ENCODE measurements around the gene PMM1. TPM values are rescaled to one million over a fixed set of nuclear protein-coding genes. Genes with fewer than 3 reads are reported as not detected.
A peak's percentile ranks its signal among the peaks of the same experiment; 100 is the strongest.

Gene PMM1
- total RNA-seq, 1 experiment from 2014 or later: 19.8 TPM

DNA sequence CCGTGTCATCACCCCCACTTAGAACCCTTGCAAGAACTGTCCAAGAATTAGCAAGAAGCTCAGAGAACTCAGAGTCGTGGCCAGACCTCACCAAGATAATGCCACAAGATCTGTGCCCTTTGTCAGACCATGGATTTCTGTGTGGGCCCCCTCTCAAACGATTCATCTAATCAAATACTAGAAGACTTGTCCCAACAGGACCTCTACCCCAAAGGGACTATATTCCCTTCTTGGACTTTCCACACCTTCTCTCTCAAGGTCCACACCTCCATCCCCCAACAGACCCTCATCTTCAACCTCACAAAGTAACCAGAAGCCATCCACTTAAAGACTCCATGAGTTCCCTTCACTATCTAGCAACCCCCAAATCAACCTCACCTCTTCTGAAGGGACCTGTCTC lies 48.2 kb downstream of the PMM1 start:
- no peak overlapping the region for H2AK5ac ChIP-seq (ENCODE audit: insufficient read length, low read length)
- no peak overlapping the region for H2BK12ac ChIP-seq (ENCODE audit: insufficient read length, low read depth, low read length)
- no peaks in the 10 kb centered on the region for H3K4me1 ChIP-seq (ENCODE audit: insufficient read depth, low read length)
- DNase-seq: no peak
- no peak overlapping the region for H4K91ac ChIP-seq (ENCODE audit: insufficient read length, low read depth, low read length)
- H3K23me2 ChIP-seq (ENCODE audit: insufficient read length, low read depth, low read length, poor library complexity, severe bottlenecking): no peaks in the 10 kb centered on the region
- no peak overlapping the region for H2AFZ ChIP-seq (ENCODE audit: low read length)
- Mint-ChIP-seq H3K36me3 (ENCODE audit: insufficient read depth in 1 of 3, low read depth in 3 of 3) (peaks cover 10 to 34% (median 14%) of the 10 kb centered on the region in 3 experiments; a peak in 6 of 7 replicates), H3K4me3 (peak overlapping the region; percentile 3 to 56; a peak in 2 of 5 replicates), H3K9me3 (no peaks in the 10 kb centered on the region), H3K27ac (peak overlapping the region in 2 of 3 experiments; percentile 8 to 32; a peak in 2 of 7 replicates), H3K27me3 (ENCODE audit: low read depth) (peaks cover 4% of the 10 kb centered on the region; the same call in 1 of the 2 replicates), H3K4me1 (peaks cover 22 to 33% of the 10 kb centered on the region in 2 experiments)
- H3K27ac ChIP-seq (ENCODE audit: insufficient read length, low read depth, low read length): no peak overlapping the region
- no peak overlapping the region for H4K5ac ChIP-seq (ENCODE audit: insufficient read length, low read depth, low read length)
- H3K79me1 ChIP-seq (ENCODE audit: insufficient read depth, low read depth, low read length, poor library complexity, severe bottlenecking): no peaks in the 10 kb centered on the region
- no peak overlapping the region for H4K8ac ChIP-seq (replicated peaks; ENCODE audit: insufficient read length, low read depth, low read length)
- TF ChIP-seq, protein P1, sequence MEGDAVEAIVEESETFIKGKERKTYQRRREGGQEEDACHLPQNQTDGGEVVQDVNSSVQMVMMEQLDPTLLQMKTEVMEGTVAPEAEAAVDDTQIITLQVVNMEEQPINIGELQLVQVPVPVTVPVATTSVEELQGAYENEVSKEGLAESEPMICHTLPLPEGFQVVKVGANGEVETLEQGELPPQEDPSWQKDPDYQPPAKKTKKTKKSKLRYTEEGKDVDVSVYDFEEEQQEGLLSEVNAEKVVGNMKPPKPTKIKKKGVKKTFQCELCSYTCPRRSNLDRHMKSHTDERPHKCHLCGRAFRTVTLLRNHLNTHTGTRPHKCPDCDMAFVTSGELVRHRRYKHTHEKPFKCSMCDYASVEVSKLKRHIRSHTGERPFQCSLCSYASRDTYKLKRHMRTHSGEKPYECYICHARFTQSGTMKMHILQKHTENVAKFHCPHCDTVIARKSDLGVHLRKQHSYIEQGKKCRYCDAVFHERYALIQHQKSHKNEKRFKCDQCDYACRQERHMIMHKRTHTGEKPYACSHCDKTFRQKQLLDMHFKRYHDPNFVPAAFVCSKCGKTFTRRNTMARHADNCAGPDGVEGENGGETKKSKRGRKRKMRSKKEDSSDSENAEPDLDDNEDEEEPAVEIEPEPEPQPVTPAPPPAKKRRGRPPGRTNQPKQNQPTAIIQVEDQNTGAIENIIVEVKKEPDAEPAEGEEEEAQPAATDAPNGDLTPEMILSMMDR (conservative IDR thresholded peaks at IDR 0.05): no peak
- peaks cover 7% of the 10 kb centered on the region for H3K79me2 ChIP-seq (ENCODE audit: insufficient read depth, low read length)
- H2BK20ac ChIP-seq (ENCODE audit: low read depth, low read length, poor library complexity, severe bottlenecking): no peak overlapping the region
- H3K4ac ChIP-seq (ENCODE audit: low read depth, low read length): no peak overlapping the region
- H3K27me3 ChIP-seq (ENCODE audit: insufficient read depth, low read length): no peaks in the 10 kb centered on the region
- H3T11ph ChIP-seq (ENCODE audit: low read length): no peak overlapping the region
- no CpG with 5 or more reads among the region's 3 CpGs for WGBS (ENCODE audit: extremely low coverage, insufficient read length, low lambda C conversion rate)
- no peaks in the 10 kb centered on the region for H4K20me1 ChIP-seq (ENCODE audit: control insufficient read depth, insufficient read depth, insufficient read length)
- no peak overlapping the region for H3K18ac ChIP-seq (ENCODE audit: insufficient read length, low read depth, low read length)
- H3K9ac ChIP-seq (ENCODE audit: extremely low read depth, insufficient read length, low read length): no peak overlapping the region
- no peaks in the 10 kb centered on the region for H3K9me3 ChIP-seq (ENCODE audit: control insufficient read depth, low read depth, low read length)
- H3K14ac ChIP-seq (ENCODE audit: insufficient read depth, low read length): no peak overlapping the region
- no peak overlapping the region for H3K23ac ChIP-seq (ENCODE audit: insufficient read length, low read depth, low read length)
- no peak overlapping the region for H2BK5ac ChIP-seq (ENCODE audit: insufficient read length, low read length)
- no peak overlapping the region for H2BK15ac ChIP-seq (ENCODE audit: low read depth, low read length)
- H3K56ac ChIP-seq (ENCODE audit: insufficient read length, low read depth, low read length): no peak overlapping the region
- no peak overlapping the region for H2BK120ac ChIP-seq (ENCODE audit: low read depth, low read length, poor library complexity, severe bottlenecking)
- H3K4me2 ChIP-seq (ENCODE audit: insufficient read depth, insufficient read length, low read length): no peak overlapping the region
